H1 (cell line): ENCODE measurements around the gene SNW1. TPM values are rescaled to one million over a fixed set of nuclear protein-coding genes. Genes with fewer than 3 reads are reported as not detected.

Source experiments
- CTCF ChIA-PET: fragments of 300-600 bp; sonication (Branson Sonifier 250); formaldehyde crosslinking; loops from one replicate; lab custom pipeline; 2021; ENCODE audit not compliant: partially characterized antibody; lab: Charles Lee
- POLR2A ChIA-PET: fragments of 300-600 bp; sonication (Branson Sonifier 250); formaldehyde crosslinking; loops from one replicate; lab custom pipeline; 2021; ENCODE audit warnings: inconsistent platforms; ENCODE audit not compliant: partially characterized antibody; lab: Charles Lee
- DNase-seq, 2 experiments: peaks; one replicate each; pipeline versions ENCODE4 v3.0.0 to v3.0.0-alpha.2; 2010 to 2022; ENCODE audit warnings: low spot score in 2 of 2, low read depth in 1 of 2, mixed read lengths in 1 of 2
- FAIRE-seq: peaks from 2 replicates; lab custom pipeline; 2011; peaks lifted over from hg19 to GRCh38; lab: Jason Lieb, UNC
- H2AFZ ChIP-seq: 2 replicates; pipeline ENCODE4 v1.8.1; 2012; ENCODE audit warnings: low read length, inconsistent platforms
- H2AK5ac ChIP-seq: 2 replicates; pipeline ENCODE4 v1.6.1; 2013; ENCODE audit warnings: low read depth, low read length
- H2BK120ac ChIP-seq: replicated peaks from 2 replicates; pipeline ENCODE3; 2013; ENCODE audit warnings: low read depth, low read length, inconsistent platforms
- H2BK12ac ChIP-seq: 2 replicates; pipeline ENCODE4 v1.6.1; 2013; ENCODE audit warnings: low read depth, low read length
- H2BK15ac ChIP-seq: 2 replicates; pipeline ENCODE4 v1.6.1; 2013; ENCODE audit warnings: low read length
- H2BK20ac ChIP-seq: 2 replicates; pipeline ENCODE4 v1.6.1; 2013; ENCODE audit warnings: low read length
- H2BK5ac ChIP-seq: 2 replicates; pipeline ENCODE4 v1.6.1; 2013; ENCODE audit warnings: low read depth, low read length
- H3K14ac ChIP-seq: 2 replicates; pipeline ENCODE4 v1.6.1; 2013; ENCODE audit warnings: inconsistent platforms; ENCODE audit not compliant: insufficient read length
- H3K18ac ChIP-seq: 2 replicates; pipeline ENCODE4 v1.6.1; 2013; ENCODE audit warnings: low read length; ENCODE audit errors: extremely low read depth
- H3K23ac ChIP-seq: 2 replicates; pipeline ENCODE4 v1.6.1; 2013; ENCODE audit warnings: inconsistent platforms; ENCODE audit not compliant: insufficient read length
- H3K23me2 ChIP-seq: 2 replicates; pipeline ENCODE4 v1.6.1; 2013; ENCODE audit warnings: low read depth, low read length
- H3K27ac ChIP-seq: 2 replicates; pipeline ENCODE4 v1.6.1; 2011; ENCODE audit warnings: low read depth, low read length, inconsistent platforms
- H3K27me3 ChIP-seq, 4 experiments: replicated peaks in 1 of 4; 1 replicate in 1 of 4; 2 replicates in 3 of 4; pipeline versions ENCODE4 v1.6.1 to v1.8.1; 2011 to 2013; ENCODE audit warnings: low read length in 3 of 4, mild to moderate bottlenecking in 3 of 4, inconsistent platforms in 2 of 4, mixed read lengths in 2 of 4, moderate library complexity in 1 of 4; ENCODE audit not compliant: control insufficient read depth in 3 of 4, insufficient read depth in 3 of 4; ENCODE audit errors: extremely low read depth in 1 of 4
- H3K36me3 ChIP-seq, 4 experiments: 2 replicates each; pipeline versions ENCODE4 v1.6.1 to v1.8.1; 2011 to 2013; ENCODE audit warnings: mild to moderate bottlenecking in 4 of 4, low read length in 3 of 4, moderate library complexity in 2 of 4, control low read depth in 1 of 4, inconsistent platforms in 1 of 4; ENCODE audit not compliant: insufficient read depth in 4 of 4, control insufficient read depth in 2 of 4
- H3K4ac ChIP-seq: replicated peaks from 2 replicates; pipeline ENCODE3; 2013; ENCODE audit warnings: low read length, low read depth, mixed read lengths, inconsistent platforms; ENCODE audit not compliant: insufficient read length
- H3K4me1 ChIP-seq, 4 experiments: replicated peaks in 1 of 4; 1 replicate in 1 of 4; 2 replicates in 3 of 4; pipeline versions ENCODE4 v1.6.1 to v1.8.1; 2011 to 2013; ENCODE audit warnings: low read length in 3 of 4, inconsistent platforms in 2 of 4, mixed read lengths in 1 of 4; ENCODE audit not compliant: insufficient read depth in 4 of 4, control insufficient read depth in 3 of 4
- H3K4me2 ChIP-seq, 2 experiments: 2 replicates each; pipeline versions ENCODE4 v1.6.1 to v1.8.1; 2011 to 2013; ENCODE audit warnings: low read depth in 2 of 2, low read length in 2 of 2, control low read depth in 1 of 2, inconsistent platforms in 1 of 2, mild to moderate bottlenecking in 1 of 2; ENCODE audit not compliant: insufficient read depth in 1 of 2
- H3K4me3 ChIP-seq, 4 experiments: fragments of 200-600, 300-600 bp in 1 of 4; sonication (generic), shearing (Covaris generic), sonication (Bioruptor Twin) in 1 of 4; 2 replicates each; pipeline versions ENCODE4 v1.5.1 to v1.8.1; 2011 to 2016; ENCODE audit warnings: low read length in 4 of 4, low read depth in 3 of 4, control low read depth in 2 of 4, inconsistent platforms in 2 of 4, mild to moderate bottlenecking in 2 of 4, mixed read lengths in 1 of 4, moderate library complexity in 1 of 4; ENCODE audit not compliant: insufficient read depth in 2 of 4; ENCODE audit errors: extremely low read depth in 1 of 4
- H3K56ac ChIP-seq: replicated peaks from 2 replicates; pipeline ENCODE3; 2013; ENCODE audit warnings: low read depth, mild to moderate bottlenecking, mixed read lengths, low read length, inconsistent platforms; ENCODE audit not compliant: insufficient read length
- H3K79me1 ChIP-seq: 2 replicates; pipeline ENCODE4 v1.6.1; 2013; ENCODE audit warnings: low read depth, low read length, control low read depth
- H3K79me2 ChIP-seq, 2 experiments: 2 replicates each; pipeline versions ENCODE4 v1.6.1 to v1.8.1; 2012 to 2013; ENCODE audit warnings: low read length in 2 of 2, mild to moderate bottlenecking in 2 of 2, inconsistent platforms in 1 of 2; ENCODE audit not compliant: insufficient read depth in 2 of 2, control insufficient read depth in 1 of 2
- H3K9ac ChIP-seq, 4 experiments: replicated peaks in 1 of 4; 1 replicate in 1 of 4; 2 replicates in 3 of 4; pipeline versions ENCODE4 v1.6.1 to v1.8.1; 2011 to 2013; ENCODE audit warnings: low read depth in 3 of 4, low read length in 3 of 4, control low read depth in 2 of 4, mild to moderate bottlenecking in 2 of 4, moderate library complexity in 2 of 4, inconsistent platforms in 1 of 4; ENCODE audit errors: extremely low read depth in 1 of 4
- H3K9me3 ChIP-seq, 2 experiments: 2 replicates each; pipeline versions ENCODE4 v1.6.1 to v1.8.1; 2012 to 2013; ENCODE audit warnings: mild to moderate bottlenecking in 2 of 2, moderate library complexity in 2 of 2, control low read depth in 1 of 2, inconsistent platforms in 1 of 2, low read depth in 1 of 2, low read length in 1 of 2, mixed read lengths in 1 of 2; ENCODE audit not compliant: insufficient read depth in 2 of 2
- H4K20me1 ChIP-seq, 2 experiments: replicated peaks in 1 of 2; 2 replicates each; pipeline versions ENCODE3 to v1.8.1; 2011 to 2013; ENCODE audit warnings: inconsistent platforms in 2 of 2, low read length in 2 of 2, mild to moderate bottlenecking in 1 of 2; ENCODE audit not compliant: insufficient read depth in 2 of 2, control insufficient read depth in 1 of 2
- H4K5ac ChIP-seq: 2 replicates; pipeline ENCODE4 v1.6.1; 2013; ENCODE audit warnings: low read length, low read depth, mixed read lengths, inconsistent platforms; ENCODE audit not compliant: insufficient read length
- H4K8ac ChIP-seq: 2 replicates; pipeline ENCODE4 v1.8.0; 2013; ENCODE audit warnings: mild to moderate bottlenecking, moderate library complexity, low read length, inconsistent platforms; ENCODE audit not compliant: insufficient read depth; ENCODE audit errors: extremely low read depth
- H4K91ac ChIP-seq: replicated peaks from 2 replicates; pipeline ENCODE3; 2013; ENCODE audit warnings: low read length, mixed read lengths, inconsistent platforms; ENCODE audit not compliant: insufficient read length
- GTF2F1 ChIP-seq: IDR thresholded peaks from 2 replicates; pipeline ENCODE4 v1.6.1; 2012; ENCODE audit warnings: low read depth, low read length, improper control_type of control experiment, borderline replicate concordance
- PHF8 ChIP-seq: fragments of 200-600 bp; sonication (generic); conservative IDR thresholded peaks from 2 replicates; pipeline ENCODE4 v1.7.1; 2012; ENCODE audit warnings: low read depth, mild to moderate bottlenecking, inconsistent platforms, low read length, moderate library complexity
- RAD21 ChIP-seq, 2 experiments: IDR thresholded peaks in 1 of 2; conservative IDR thresholded peaks in 1 of 2; 2 replicates each; pipeline ENCODE4 v1.6.1; 2011; ENCODE audit warnings: low read depth in 2 of 2, low read length in 2 of 2, improper control_type of control experiment in 1 of 2, inconsistent platforms in 1 of 2, mild to moderate bottlenecking in 1 of 2, moderate library complexity in 1 of 2
- RFX5 ChIP-seq: IDR thresholded peaks from 2 replicates; pipeline ENCODE4 v1.6.1; 2011; ENCODE audit warnings: low read depth, low read length, improper control_type of control experiment, borderline replicate concordance
- RXRA ChIP-seq: IDR thresholded peaks from 2 replicates; pipeline ENCODE4 v1.6.1; 2011; ENCODE audit warnings: low read depth, mild to moderate bottlenecking, low read length, moderate library complexity; ENCODE audit not compliant: insufficient read depth
- SIX5 ChIP-seq: IDR thresholded peaks from 2 replicates; pipeline ENCODE4 v1.6.1; 2011; ENCODE audit warnings: mild to moderate bottlenecking, low read depth, low read length
- SP2 ChIP-seq: IDR thresholded peaks from 2 replicates; pipeline ENCODE4 v1.6.1; 2012; ENCODE audit warnings: mild to moderate bottlenecking, low read length, inconsistent platforms
- YY1 ChIP-seq: IDR thresholded peaks from 2 replicates; pipeline ENCODE4 v1.6.1; 2011; ENCODE audit warnings: low read depth, mild to moderate bottlenecking, low read length
- WGBS, 2 experiments: shearing (Covaris generic) in 1 of 2; methylation state at CpG; one replicate each; pipeline versions ENCODE4 v1.1.6 to v1.1.7; 2013 to 2015; ENCODE audit warnings: low lambda C conversion rate in 2 of 2, mixed read lengths in 2 of 2, inconsistent platforms in 1 of 2, low coverage in 1 of 2, missing lambda C conversion rate in 1 of 2; ENCODE audit not compliant: insufficient replicate concordance in 2 of 2, insufficient coverage in 1 of 2, insufficient read length in 1 of 2; ENCODE audit errors: extremely low coverage in 1 of 2, missing lambda C conversion rate in 1 of 2; 5-methylcytosine and 5-hydroxymethylcytosine counted together
- polyA plus RNA-seq, 7 experiments: library from polyadenylated mRNA; depleted of rRNA in 3 of 7; stranded (reverse) in 5 of 7; unstranded in 2 of 7; fragments of >200 nt in 5 of 7; fragments of 200-250 nt in 2 of 7; gene quantifications; 1 replicate in 5 of 7; 2 replicates in 1 of 7; 4 replicates in 1 of 7; pipeline versions ENCODE4 v1.2.1 to v1.2.3, GENCODE V29; 2011 to 2013; ENCODE audit warnings: missing spikeins in 2 of 7, mixed read lengths in 2 of 7
- total RNA-seq: library from RNA; stranded (reverse); fragmentation: NEBNext Ultra II Directional; extraction: Animal tissue kit (Norgen Biotek cat#: 25700); gene quantifications from 2 replicates; pipeline ENCODE4 v1.2.1, GENCODE V29; 2021
- TF ChIP-seq, protein P1 (sequence below): IDR thresholded peaks from 2 replicates; pipeline ENCODE4 v1.6.1; 2011; ENCODE audit warnings: low read length, improper control_type of control experiment

SNW1 gene
- total and polyA plus RNA-seq, 2 of the 8 experiments (the other 6 are each of a cell fraction or from before 2014, with no cell fraction given): 13.2 to 79.2 TPM

DNA sequence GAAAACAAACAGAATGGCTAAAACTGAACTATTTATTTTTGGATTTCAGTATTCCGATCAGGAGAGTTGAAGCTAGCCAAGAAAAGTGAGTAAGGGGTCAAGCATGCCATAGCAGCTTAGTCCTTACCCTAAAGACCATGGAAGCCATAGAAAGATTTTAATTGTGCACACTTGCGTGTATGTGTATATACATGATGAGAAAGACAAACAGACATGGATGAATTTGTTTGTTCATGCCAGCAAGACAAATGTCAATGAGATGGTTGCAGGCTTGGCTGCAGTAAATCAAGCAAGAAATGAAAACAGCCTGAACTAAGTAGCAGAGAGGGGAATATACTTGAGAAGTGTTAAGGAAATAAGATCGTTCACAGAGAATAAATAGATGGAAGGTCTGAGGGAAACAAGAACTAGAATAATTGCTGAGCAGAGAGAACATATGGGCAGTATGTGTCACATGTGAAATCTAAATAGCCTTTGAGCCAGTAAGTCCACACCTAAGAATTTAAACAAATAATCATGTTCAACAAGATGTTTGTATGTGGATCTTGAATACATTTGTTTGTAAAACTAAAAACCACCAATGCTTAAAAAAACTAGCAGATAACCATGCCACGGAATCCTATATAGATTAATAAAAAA, 14.8 kb downstream of the SNW1 start:
- H3K4me3 ChIP-seq: no peak overlapping the region
- H3K79me1 ChIP-seq: peaks cover 2% of the 10 kb centered on the region; the same call in 1 of the 2 replicates
- POLR2A ChIA-PET: interaction anchor here (0.7 to 1.5 kb wide), 2 partner anchors 16 to 1015 kb away, joined by 3 to 4 read pairs; no protein-coding TSS in a partner anchor
- no peak overlapping the region for H2BK12ac ChIP-seq
- no peak overlapping the region for H2AK5ac ChIP-seq
- no peak overlapping the region for H2BK5ac ChIP-seq
- no peak overlapping the region for H3K56ac ChIP-seq
- H3K23ac ChIP-seq: no peak overlapping the region
- no peaks in the 10 kb centered on the region for H3K4me1 ChIP-seq
- no peak overlapping the region for H4K91ac ChIP-seq
- H3K18ac ChIP-seq: no peak overlapping the region
- H3K27ac ChIP-seq: no peak overlapping the region
- CTCF ChIA-PET: interaction anchor here (1.1 kb wide), 1 partner anchor 54 kb away, joined by 3 read pairs; the partner anchor contains the start of gene ADCK1
- no peaks in the 10 kb centered on the region; a peak in 1 of 4 replicates for H3K79me2 ChIP-seq
- no peak overlapping the region for H2BK120ac ChIP-seq
- H3K27me3 ChIP-seq: no peaks in the 10 kb centered on the region
- no peak overlapping the region for H2BK20ac ChIP-seq
- DNase-seq: no peak
- H3K4ac ChIP-seq: no peak overlapping the region
- H3K9me3 ChIP-seq: peaks cover 0 to 7% of the 10 kb centered on the region in 2 experiments; a peak in 1 of 4 replicates
- no peak overlapping the region for H3K9ac ChIP-seq
- H2AFZ ChIP-seq: no peak overlapping the region
- peaks cover 8 to 55% (median 39%) of the 10 kb centered on the region in 4 experiments for H3K36me3 ChIP-seq
- 87% methylated on average over 4 of the region's 4 CpGs; no CpG with 5 or more reads in 1 of the 2 experiments for WGBS, 2 experiments
- FAIRE-seq: no peak
- peaks cover 0 to 1% of the 10 kb centered on the region in 2 experiments for H4K20me1 ChIP-seq
- H3K23me2 ChIP-seq: no peaks in the 10 kb centered on the region
- H4K8ac ChIP-seq: no peak overlapping the region
- no peak overlapping the region for H3K4me2 ChIP-seq
- H2BK15ac ChIP-seq: no peak overlapping the region
- no peak overlapping the region for H3K14ac ChIP-seq
- H4K5ac ChIP-seq: no peak overlapping the region
- TF ChIP-seq RXRA: no peak
- TF ChIP-seq YY1: no peak
- no peak for TF ChIP-seq PHF8
- no peak for TF ChIP-seq SIX5
- TF ChIP-seq RFX5: no peak
- TF ChIP-seq SP2: no peak
- no peak for TF ChIP-seq RAD21 (IDR thresholded peaks at IDR 0.05 in 1 of 2, conservative IDR thresholded peaks at IDR 0.05 in 1 of 2; ENCODE audit: low read depth in 2 of 2, low read length in 2 of 2)
- TF ChIP-seq, protein P1, sequence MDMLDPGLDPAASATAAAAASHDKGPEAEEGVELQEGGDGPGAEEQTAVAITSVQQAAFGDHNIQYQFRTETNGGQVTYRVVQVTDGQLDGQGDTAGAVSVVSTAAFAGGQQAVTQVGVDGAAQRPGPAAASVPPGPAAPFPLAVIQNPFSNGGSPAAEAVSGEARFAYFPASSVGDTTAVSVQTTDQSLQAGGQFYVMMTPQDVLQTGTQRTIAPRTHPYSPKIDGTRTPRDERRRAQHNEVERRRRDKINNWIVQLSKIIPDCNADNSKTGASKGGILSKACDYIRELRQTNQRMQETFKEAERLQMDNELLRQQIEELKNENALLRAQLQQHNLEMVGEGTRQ: no peak
- no peak for TF ChIP-seq GTF2F1
